ENCODE data around the gene PHACTR3.

Gene PHACTR3

GRCh38 chr20:59740621-59741020 lies 136.3 kb downstream of the PHACTR3 start:
- no peak for DNase-seq

- DNase-seq: no peak
Observed at GRCh38 chr20:59741073-59741472, 136.7 kb downstream of the PHACTR3 start.

- DNase-seq: no peak
Observed at GRCh38 chr20:59742351-59743095, 138.2 kb downstream of the PHACTR3 start.

- no peak for DNase-seq
Observed at GRCh38 chr20:59743308-59743707, 139.0 kb downstream of the PHACTR3 start.

GRCh38 chr20:59743767-59744485 lies 139.6 kb downstream of the PHACTR3 start:
- DNase-seq: no peak

DNA sequence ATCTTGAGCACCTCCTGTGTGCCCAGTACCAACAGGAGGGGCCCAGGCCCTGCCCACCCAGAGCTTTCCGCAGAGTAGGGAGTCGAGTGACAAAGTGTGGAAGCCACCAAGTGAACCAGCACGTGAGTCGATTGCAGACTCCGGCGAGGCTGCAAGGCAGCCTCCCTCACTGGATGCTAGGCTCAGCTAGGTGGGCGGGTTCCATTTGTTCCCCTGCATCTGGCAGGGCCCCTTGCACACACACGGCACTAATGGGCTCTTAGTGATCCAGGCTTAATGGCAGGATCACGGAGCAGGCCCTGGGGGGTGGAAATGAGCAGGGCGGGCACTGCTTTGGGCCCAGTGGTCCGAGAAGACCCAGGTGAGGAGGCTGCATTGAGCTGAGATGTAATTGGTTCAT lies 140.4 kb downstream of the PHACTR3 start:
- DNase-seq: no peak

GRCh38 chr20:59745201-59745600 lies 140.9 kb downstream of the PHACTR3 start:
- DNase-seq: no peak

DNA sequence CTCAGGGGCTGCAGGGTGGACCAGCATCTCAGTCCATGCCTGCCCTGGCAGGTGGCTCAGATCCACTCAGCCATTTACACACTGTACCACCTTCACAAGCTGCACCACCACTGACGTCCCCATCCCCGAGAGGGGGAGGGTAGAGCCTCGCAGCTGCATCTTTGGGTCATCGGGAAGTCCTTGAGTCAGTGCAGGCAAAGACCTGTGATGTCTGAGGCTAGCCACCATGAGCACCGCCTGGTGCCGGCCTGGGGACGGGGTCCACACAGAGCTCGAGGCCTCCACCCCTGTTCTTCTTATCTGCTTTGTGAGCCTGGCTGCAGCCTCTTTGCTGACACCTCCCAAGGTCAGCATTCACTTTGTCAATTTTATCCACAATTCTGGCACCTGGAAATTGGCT lies 141.4 kb downstream of the PHACTR3 start:
- DNase-seq: no peak

- no peak for DNase-seq
Observed at GRCh38 chr20:59746155-59746554, 141.8 kb downstream of the PHACTR3 start.

DNA sequence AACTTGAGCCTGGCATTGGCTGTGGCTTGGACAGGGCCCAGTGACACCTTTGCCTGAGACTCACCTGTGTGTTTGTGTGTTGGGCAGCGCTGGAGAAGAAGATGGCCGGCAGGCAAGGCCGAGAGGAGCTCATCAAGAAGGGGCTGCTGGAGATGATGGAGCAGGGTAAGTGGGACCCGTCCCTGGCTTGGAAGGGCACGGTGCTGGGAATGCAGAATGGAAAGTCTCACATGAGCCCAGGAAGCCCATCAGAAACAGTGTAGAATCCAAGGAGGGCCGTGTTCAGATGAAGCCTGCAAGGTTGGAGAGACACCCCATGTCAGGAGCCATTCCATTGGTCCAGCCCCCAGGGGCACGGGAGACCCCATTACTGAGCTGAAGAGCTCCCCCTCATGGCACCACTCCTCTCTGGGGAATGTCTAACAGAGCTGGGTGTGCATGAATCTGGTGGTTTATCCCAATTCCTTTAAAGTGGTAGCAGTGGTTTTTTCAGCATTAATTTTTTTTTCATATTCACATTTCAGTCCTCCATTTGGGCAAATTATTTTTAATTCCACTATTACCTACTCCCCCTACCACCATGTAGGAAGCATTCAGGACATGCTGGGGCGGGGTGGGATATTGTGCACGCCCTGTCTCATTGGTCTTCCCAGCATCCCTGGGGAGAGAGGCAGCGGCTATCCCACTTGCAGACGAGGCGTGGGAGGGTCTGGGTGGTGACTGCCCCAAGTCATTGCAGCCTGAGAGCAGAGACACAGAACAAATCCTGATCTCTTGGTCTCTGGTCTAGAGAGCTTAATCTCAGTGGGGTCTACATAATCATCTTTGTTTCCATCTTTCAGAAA lies 143.6 kb downstream of the PHACTR3 start:
- DNase-seq: no peak

DNA sequence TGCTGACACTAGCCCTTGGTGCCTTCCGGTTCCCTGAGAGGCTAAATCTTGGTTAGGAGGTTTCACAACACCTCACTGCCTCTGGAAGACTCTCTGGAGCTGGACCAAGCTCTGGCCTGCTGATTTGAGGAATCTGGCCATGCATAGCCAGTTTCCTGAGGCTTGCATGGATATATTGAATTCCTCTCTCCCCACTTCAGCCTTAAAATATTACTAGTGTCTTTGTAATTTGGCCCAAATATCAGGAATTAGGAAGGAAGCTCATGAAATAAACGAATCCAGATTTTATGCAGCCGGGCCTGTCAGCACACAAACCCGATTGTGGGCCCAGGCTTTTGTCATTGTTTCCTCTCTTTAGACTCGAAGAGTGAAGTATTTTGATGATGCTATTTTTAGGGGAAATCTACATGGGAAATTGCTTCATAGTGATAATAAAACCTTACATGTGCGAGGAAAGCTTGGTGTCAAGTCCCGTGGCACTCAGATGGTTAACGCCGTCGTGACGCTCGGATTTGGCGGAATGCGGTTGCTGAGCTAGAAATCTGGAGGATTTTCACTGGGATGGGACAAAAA lies 144.4 kb downstream of the PHACTR3 start:
- DNase-seq: no peak

DNA sequence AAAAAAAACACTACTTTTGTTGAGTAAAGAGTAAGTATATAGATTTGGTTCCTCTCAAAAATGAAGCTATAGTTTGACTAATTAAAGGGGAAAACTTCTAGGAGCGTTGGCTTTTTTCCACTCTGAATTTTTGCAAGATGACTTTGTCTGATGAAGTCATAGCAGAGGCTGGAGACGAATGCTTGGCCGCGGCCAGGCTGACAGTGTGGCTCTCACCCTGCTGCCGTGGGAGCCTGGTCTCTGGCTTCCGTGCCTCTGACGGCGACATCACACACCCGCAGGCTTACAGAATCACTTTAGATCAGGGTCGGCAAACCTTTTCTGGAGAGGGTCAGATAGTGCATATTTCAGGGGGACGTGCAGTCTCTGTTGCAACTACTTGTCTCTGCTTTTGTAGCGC lies 145.0 kb downstream of the PHACTR3 start:
- no peak for DNase-seq

DNA sequence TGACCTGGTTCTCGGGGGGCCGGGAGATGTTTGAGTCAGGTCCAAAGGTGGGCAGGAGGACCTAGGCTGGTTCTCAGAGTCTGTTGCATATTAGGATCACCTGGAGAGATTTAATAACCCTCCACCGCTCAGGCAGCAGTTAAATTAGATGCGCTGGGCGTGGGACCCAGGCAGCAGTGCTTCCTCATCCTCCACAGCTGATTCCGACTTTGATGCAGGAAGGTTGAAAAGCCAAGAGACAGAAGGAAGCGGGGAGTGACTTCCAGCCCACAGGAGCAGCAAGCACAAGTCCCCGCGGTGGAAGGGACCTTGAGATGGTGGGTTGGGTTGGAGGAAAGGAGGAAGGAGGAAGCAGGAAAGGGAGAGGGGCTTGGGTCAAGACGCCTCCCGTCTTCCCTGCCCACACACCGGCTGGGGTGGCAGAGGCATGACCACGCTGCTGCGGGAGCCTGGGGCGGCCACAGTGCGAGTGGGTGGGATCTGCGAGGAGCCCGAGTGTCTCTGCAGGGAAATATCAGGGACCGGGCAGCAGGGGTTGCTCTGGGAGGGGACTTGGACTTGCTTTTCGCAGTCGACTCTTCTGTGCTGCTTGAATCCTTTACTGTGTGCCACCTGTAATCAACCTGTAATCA lies 146.0 kb downstream of the PHACTR3 start:
- DNase-seq: no peak

DNA sequence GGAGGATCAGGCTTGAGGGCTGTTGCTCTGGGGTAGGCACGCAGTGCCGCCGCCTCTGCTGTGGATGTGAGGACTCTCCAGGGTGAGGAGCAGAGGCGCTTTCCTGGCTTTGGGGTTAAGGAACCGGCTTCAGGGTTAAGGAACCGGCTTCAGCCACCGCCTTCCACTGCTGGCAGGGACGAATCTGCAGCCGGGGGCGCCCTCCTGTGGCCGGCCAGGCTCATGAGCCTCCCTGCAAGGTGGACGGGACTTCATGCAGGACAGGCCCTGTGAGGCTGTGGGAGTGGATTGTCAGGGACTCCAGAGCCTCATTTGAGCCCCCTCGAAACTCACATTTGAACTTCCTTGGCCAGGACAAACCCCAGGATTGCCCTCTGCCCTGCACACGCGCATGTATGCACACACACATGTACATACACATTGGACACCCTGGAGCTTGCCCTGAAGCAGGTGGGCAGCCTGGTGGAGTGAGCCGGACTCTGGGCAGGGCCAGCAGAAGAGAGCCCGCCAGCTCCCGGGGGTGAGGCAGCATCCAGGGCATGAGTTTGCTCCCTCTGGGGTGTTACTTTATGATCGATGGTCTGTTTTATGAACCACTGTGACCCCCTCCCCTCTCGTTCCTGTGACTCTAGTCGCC lies 146.9 kb downstream of the PHACTR3 start:
- no peak for DNase-seq

DNA sequence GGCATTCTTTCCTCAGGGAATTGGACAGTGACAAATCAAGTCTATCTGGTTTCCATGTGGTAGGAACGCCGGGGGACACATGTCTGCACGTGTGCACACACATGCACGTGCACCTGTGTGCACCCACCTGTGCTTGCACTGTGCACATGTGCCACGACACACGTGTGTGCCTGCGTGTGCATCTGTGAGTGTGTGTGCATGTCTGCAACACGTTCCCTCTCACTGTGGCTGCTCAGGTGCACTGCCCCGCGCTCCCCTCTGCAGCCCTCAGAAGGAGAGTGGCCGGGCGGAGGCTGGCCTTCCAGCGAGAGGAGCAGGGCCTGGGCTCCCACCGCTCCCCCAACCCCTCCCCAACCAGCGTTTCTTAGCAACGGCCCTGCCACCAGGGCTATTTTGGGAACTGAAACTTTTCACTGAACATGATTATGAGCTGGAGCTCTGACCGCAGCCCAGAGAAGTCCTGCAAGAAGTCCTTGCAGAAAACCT lies 147.8 kb downstream of the PHACTR3 start:
- no peak for DNase-seq

DNA sequence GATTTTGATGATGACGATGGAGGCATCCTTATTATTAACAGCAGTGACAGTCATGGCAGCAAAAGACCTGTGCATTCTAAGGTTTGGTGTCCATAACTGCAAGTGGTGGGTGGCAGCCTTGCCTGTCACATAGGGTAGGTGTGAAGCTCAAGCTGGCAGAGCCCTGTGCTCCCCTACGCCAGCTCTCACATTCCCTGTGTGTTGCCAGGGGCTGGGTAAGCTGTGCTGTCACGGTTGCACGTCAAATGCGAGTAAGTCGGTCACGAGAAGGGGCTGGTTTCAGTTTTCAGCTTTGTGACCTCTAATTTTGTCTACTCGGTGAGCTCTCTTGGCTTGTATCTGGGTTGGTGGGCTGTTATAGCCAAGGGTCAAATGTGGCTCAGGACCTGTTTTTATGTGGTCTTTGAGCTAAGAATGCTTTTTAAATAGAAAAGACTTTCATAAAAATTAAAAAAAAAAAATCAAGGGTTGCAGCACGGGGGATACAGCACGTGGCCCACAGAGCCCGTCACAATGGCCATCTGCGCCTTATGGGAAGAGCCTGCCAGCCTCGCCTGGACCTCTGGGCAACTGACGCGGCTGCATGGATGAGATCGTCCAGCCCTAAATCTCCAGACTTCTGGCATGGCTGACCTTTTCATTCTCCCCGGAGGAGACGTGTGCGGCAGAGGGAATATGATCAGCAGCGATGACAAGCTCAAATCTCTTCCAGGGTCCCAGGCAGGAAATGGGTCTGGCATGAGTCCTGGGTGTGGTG lies 148.5 kb downstream of the PHACTR3 start:
- DNase-seq: no peak

DNA sequence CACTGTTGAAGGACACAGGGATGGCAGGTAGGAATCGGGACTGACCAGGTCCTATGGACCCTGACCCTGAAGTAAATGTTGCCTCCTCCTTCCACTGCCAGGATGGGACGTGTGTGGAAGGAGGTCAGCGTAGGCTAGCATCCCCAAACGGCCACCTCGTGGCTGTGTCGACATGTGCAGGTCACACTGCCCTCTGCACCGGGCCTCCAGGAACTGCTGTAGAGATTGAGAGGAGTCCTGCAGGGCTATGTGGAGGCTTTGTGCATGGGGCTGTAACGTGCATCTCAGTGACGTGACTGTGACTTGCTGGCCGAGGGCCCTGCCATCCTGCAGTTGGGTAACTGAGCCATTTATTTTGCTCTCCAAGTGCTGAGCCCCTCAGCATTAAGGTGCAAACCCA lies 149.5 kb downstream of the PHACTR3 start:
- DNase-seq: no peak

GRCh38 chr20:59754551-59754950 lies 150.2 kb downstream of the PHACTR3 start:
- DNase-seq: no peak

DNA sequence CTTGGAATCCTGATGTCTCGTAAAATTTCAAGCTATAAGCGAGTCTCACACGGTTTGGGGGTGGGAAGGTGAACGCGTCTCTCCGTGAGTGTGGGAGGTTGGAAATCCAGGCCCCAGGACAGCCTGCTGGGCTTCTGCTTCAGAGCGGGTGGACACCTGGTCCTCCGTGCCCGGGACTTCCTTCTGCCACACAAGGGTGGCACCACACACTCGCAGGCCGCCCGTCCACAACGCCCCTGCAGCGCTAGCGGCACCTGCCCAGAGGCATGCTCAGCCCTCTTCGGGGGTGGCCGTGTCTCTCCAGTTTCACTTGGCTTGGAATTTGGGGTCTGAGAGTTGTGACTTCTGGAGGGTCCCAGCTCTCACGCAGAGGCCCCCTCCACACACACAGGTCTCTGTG lies 151.9 kb downstream of the PHACTR3 start:
- no peak for DNase-seq

DNA sequence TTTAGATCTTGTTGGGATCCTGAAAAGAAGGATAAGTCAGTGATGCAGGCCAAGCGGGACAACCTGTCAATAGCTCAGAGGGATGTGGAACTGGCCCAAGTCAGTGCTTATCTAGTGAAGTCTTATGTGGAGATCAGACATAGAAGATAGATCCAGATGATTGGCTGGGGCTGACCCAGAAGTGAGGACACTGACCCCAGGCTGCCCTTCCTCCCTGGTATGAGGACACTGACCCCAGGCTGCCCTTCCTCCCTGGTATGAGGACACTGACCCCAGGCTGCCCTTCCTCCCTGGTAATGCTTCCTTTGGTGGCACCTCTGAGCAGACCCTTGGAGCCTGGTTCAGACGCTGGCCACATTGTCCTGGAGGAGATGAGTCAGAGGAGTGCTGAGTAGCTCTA lies 159.7 kb downstream of the PHACTR3 start:
- no peak for DNase-seq

DNA sequence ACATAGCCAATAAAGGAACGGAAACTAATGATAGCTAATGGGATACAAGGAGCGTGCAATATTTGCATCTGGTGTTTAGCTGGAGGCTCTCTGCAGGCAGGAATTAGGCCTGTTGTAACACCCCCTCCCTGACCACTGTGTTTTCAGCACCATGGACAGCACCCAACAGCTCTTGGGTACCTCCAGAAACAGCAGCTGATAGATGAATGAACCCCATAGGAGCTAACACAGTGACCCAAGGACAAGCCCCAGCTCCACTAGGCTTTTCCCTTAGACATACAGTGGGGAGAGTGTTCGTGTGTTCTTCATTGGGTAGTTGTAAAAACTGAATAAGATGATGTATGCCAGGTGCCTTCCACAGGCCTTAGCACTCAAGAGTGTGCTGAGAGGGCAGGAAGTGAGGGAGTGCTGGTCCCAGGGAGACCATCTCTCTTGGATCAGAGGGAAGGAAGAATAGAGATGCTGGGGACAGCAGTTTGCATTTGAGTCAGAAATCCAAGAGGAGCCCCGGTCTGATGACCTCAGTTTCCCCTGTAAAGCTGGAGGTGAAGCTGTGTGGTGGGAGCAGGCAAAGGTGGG lies 161.3 kb downstream of the PHACTR3 start:
- peak; percentile 5 for DNase-seq
